PC-9 (cell line): Measurements from ENCODE around the gene MACROD2. TPM values are rescaled to one million over a fixed set of nuclear protein-coding genes. Genes with fewer than 3 reads are reported as not detected.

ENCODE experiments used
- BruUV-seq: library from RNA; stranded (reverse); fragments of 400-500 nt; replicated peaks from 2 replicates; lab custom pipeline; 2021; lab: Mats Ljungman, UMichigan
- CTCF ChIA-PET: fragments of 300-600 bp; sonication (Branson Sonifier 250); formaldehyde crosslinking; loops from one replicate; lab custom pipeline; 2022; ENCODE audit warnings: antibody characterized with exemption; lab: Charles Lee
- POLR2A ChIA-PET: fragments of 300-600 bp; sonication (Branson Sonifier 250); formaldehyde crosslinking; loops from one replicate; lab custom pipeline; 2022; ENCODE audit warnings: antibody characterized with exemption; ENCODE audit not compliant: unreplicated experiment; lab: Charles Lee
- DNase-seq, 2 experiments: peaks; one replicate each; pipeline versions ENCODE4 v3.0.0 to v3.0.0-alpha.2; 2015 to 2022; ENCODE audit warnings: mixed read lengths in 1 of 2
- H2AFZ ChIP-seq: fragments of 200-600 bp; sonication (generic); 2 replicates; pipeline ENCODE4 v1.8.1; 2017; ENCODE audit warnings: antibody characterized with exemption
- H3F3A ChIP-seq: fragments of 200-600 bp; sonication (generic); 2 replicates; pipeline ENCODE4 v1.8.1; 2017; ENCODE audit warnings: antibody characterized with exemption, mild to moderate bottlenecking, low read depth; ENCODE audit not compliant: insufficient read depth
- H3K27ac ChIP-seq: fragments of 200-600 bp; sonication (generic); 2 replicates; pipeline ENCODE4 v1.6.1; 2016; ENCODE audit warnings: mixed run types
- H3K27me3 ChIP-seq: fragments of 200-600 bp; sonication (generic); 2 replicates; pipeline ENCODE4 v1.6.1; 2016; ENCODE audit warnings: low read depth, mixed run types; ENCODE audit not compliant: insufficient read depth
- H3K36me3 ChIP-seq: fragments of 200-600 bp; sonication (generic); 2 replicates; pipeline ENCODE4 v1.6.1; 2016; ENCODE audit warnings: low read depth, mixed run types
- H3K4me1 ChIP-seq: fragments of 200-600 bp; sonication (generic); replicated peaks from 2 replicates; pipeline ENCODE4 v1.6.1; 2016; ENCODE audit warnings: mixed run types; ENCODE audit not compliant: insufficient read depth
- H3K4me2 ChIP-seq: fragments of 200-600 bp; sonication (generic); 2 replicates; pipeline ENCODE4 v1.6.1; 2017; ENCODE audit warnings: mixed run types
- H3K4me3 ChIP-seq: fragments of 200-600 bp; sonication (generic); 2 replicates; pipeline ENCODE4 v1.6.1; 2016; ENCODE audit warnings: mixed run types
- H3K79me2 ChIP-seq: fragments of 200-600 bp; sonication (generic); 2 replicates; pipeline ENCODE4 v1.6.1; 2017; ENCODE audit warnings: low read depth, mixed run types
- H3K9me2 ChIP-seq: fragments of 200-600 bp; sonication (generic); 2 replicates; pipeline ENCODE4 v1.8.1; 2017; ENCODE audit warnings: mild to moderate bottlenecking; ENCODE audit not compliant: insufficient read depth
- H3K9me3 ChIP-seq: fragments of 200-600 bp; sonication (generic); 2 replicates; pipeline ENCODE4 v1.8.1; 2016; ENCODE audit warnings: low read depth; ENCODE audit not compliant: insufficient read depth
- H4K20me1 ChIP-seq: fragments of 200-600 bp; sonication (generic); 2 replicates; pipeline ENCODE4 v1.8.1; 2017; ENCODE audit not compliant: insufficient read depth
- EZH2 ChIP-seq: fragments of 200-600 bp; sonication (generic); IDR thresholded peaks from 2 replicates; pipeline ENCODE4 v1.8.0; 2017; ENCODE audit warnings: antibody characterized with exemption, low read depth
- intact Hi-C: fragments of 100-400 bp; cut with micrococcal nuclease; formaldehyde crosslinking; loops from one replicate; pipeline ENCODE4 v1.10.0; 2022; ENCODE audit not compliant: unreplicated experiment
- total RNA-seq: library from RNA; stranded (reverse); gene quantifications from 2 replicates; pipeline ENCODE4 v1.2.3, GENCODE V29; 2021
- TF ChIP-seq, protein P1 (sequence below): fragments of 200-600 bp; sonication (generic); conservative IDR thresholded peaks from 2 replicates; pipeline ENCODE4 v1.6.1; 2017; ENCODE audit warnings: mixed run types, antibody characterized with exemption, mild to moderate bottlenecking, moderate library complexity

MACROD2 gene
- total RNA-seq, 1 experiment from 2014 or later = 11.4 TPM

DNA sequence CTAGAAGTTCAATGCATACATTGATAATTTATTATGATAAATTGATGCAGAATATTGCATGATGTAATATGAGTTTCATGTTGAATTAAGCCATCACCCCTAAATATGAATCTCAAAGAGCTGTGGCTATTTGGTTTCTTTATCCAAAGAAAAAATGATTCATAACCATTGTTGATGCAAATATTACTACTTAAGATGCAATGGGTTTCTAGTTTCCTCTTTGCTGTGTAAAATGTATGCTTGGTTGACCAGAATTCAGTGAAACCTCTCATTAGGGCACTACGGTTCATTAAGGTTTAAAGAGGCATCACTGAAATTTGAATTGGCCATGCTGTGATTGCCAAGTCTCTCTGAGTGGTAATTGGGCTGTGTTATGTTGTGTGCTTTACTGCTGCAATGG is 834.6 kb downstream of the MACROD2 start:
- Histone ChIP-seq H4K20me1 (no peaks in the 10 kb centered on the region), H3K36me3 (no peaks in the 10 kb centered on the region), H3K9me3 (no peaks in the 10 kb centered on the region), H3K79me2 (no peaks in the 10 kb centered on the region), H3K4me2 (no peak overlapping the region), H2AFZ (no peak overlapping the region), H3K27ac (no peak overlapping the region), H3K9me2 (no peaks in the 10 kb centered on the region), H3K27me3 (no peaks in the 10 kb centered on the region), H3K4me3 (no peak overlapping the region), H3K4me1 (no peaks in the 10 kb centered on the region), H3F3A (no peaks in the 10 kb centered on the region)
- POLR2A ChIA-PET = no interaction called here
- intact Hi-C loops = no loop called here
- CTCF ChIA-PET = no interaction called here
- no peak for TF ChIP-seq EZH2
- TF ChIP-seq, protein P1, sequence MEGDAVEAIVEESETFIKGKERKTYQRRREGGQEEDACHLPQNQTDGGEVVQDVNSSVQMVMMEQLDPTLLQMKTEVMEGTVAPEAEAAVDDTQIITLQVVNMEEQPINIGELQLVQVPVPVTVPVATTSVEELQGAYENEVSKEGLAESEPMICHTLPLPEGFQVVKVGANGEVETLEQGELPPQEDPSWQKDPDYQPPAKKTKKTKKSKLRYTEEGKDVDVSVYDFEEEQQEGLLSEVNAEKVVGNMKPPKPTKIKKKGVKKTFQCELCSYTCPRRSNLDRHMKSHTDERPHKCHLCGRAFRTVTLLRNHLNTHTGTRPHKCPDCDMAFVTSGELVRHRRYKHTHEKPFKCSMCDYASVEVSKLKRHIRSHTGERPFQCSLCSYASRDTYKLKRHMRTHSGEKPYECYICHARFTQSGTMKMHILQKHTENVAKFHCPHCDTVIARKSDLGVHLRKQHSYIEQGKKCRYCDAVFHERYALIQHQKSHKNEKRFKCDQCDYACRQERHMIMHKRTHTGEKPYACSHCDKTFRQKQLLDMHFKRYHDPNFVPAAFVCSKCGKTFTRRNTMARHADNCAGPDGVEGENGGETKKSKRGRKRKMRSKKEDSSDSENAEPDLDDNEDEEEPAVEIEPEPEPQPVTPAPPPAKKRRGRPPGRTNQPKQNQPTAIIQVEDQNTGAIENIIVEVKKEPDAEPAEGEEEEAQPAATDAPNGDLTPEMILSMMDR = no peak
- no TSS peak for BruUV-seq
- DNase-seq = no peak

DNA sequence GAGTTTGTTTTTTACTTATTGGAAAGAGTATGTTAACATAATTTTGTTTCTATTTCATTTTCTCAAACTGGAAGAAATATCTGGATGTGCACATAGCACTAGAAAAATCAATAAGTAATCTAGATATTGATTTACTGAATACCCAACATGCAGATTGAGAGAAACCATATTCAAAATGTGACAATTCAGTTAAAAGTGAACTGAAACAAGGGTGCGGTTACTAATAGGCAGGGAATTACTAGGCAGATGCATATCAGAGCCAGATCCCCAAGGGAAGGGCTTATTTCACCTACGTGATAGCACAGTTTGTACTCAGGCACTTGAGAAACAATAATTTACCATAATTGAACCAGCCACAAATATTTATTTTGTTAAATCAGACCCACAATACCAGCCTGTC is 835.1 kb downstream of the MACROD2 start:
- TF ChIP-seq EZH2 = no peak
- TF ChIP-seq, protein P1 = no peak
- POLR2A ChIA-PET = no interaction called here
- Histone ChIP-seq H3K9me3 (no peaks in the 10 kb centered on the region), H4K20me1 (no peaks in the 10 kb centered on the region), H3K4me2 (no peak overlapping the region), H2AFZ (no peak overlapping the region), H3K36me3 (no peaks in the 10 kb centered on the region), H3F3A (no peaks in the 10 kb centered on the region), H3K4me1 (no peaks in the 10 kb centered on the region), H3K27ac (no peak overlapping the region), H3K79me2 (no peaks in the 10 kb centered on the region), H3K9me2 (no peaks in the 10 kb centered on the region), H3K27me3 (no peaks in the 10 kb centered on the region), H3K4me3 (no peak overlapping the region)
- DNase-seq = no peak
- CTCF ChIA-PET = no interaction called here
- no TSS peak for BruUV-seq
- intact Hi-C loops = no loop called here

DNA sequence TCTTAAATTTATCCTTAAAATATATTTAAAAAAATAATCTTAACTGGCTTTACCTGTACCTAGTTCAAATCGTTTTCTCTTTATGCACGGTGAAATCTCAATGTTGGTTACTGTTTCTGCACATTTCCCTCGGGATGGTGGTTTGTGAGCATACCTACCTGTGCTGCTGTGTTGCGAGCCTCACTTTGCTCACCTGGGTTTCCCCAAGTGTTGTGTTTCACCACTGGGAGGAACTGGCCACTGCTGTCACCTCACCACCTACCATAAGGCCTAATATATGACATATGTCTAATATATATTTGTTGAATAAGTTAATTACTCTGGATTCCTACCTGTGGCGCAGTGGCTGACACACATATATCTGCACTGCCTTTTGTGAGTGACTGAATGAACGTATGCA is 835.6 kb downstream of the MACROD2 start:
- POLR2A ChIA-PET = no interaction called here

More for the DNA sequence above, 835.6 kb downstream of the MACROD2 start:
- no peak for DNase-seq
- CTCF ChIA-PET = no interaction called here
- H3K4me2 ChIP-seq = no peak overlapping the region
- no peak overlapping the region for H3K4me3 ChIP-seq
- no peaks in the 10 kb centered on the region for H3K9me2 ChIP-seq
- H3K79me2 ChIP-seq = no peaks in the 10 kb centered on the region
- H3K36me3 ChIP-seq = no peaks in the 10 kb centered on the region
- H3K27me3 ChIP-seq = no peaks in the 10 kb centered on the region
- TF ChIP-seq, protein P1 = no peak
- no peak for TF ChIP-seq EZH2
- no peaks in the 10 kb centered on the region for H3F3A ChIP-seq
- BruUV-seq = no TSS peak
- H3K27ac ChIP-seq = no peak overlapping the region
- no peaks in the 10 kb centered on the region for H4K20me1 ChIP-seq
- intact Hi-C loops = no loop called here
- no peaks in the 10 kb centered on the region for H3K4me1 ChIP-seq
- no peak overlapping the region for H2AFZ ChIP-seq
- no peaks in the 10 kb centered on the region for H3K9me3 ChIP-seq
